Endothelial cell of umbilical vein (primary cell): Measurements from ENCODE around the gene INTS1. TPM values are rescaled to one million over a fixed set of nuclear protein-coding genes. Genes with fewer than 3 reads are reported as not detected.

Experiments used
- BruUV-seq: library from RNA; stranded (reverse); fragments of 400-500 nt; replicated peaks from 2 replicates; lab custom pipeline; 2021; lab: Mats Ljungman, UMichigan
- CTCF ChIA-PET: fragments of 300-600, 350-600 bp; sonication (Branson Sonifier 250); formaldehyde crosslinking; loops from one replicate; lab custom pipeline; 2021; ENCODE audit warnings: antibody characterized with exemption, inconsistent platforms; lab: Charles Lee
- POLR2A ChIA-PET: fragments of 300-600, 350-600 bp; sonication (Branson Sonifier 250); formaldehyde crosslinking; loops from one replicate; lab custom pipeline; 2021; ENCODE audit warnings: antibody characterized with exemption, inconsistent platforms; lab: Charles Lee
- DNase-seq: peaks from one replicate; pipeline ENCODE4 v3.0.0-alpha.2; 2011; ENCODE audit warnings: low read depth, low spot score
- FAIRE-seq: peaks from 2 replicates; lab custom pipeline; 2011; peaks lifted over from hg19 to GRCh38; lab: Jason Lieb, UNC
- H2AFZ ChIP-seq: 2 replicates; pipeline ENCODE4 v1.6.0; 2012; ENCODE audit warnings: low read depth, low read length, control low read depth, inconsistent platforms
- H3K27ac ChIP-seq: 2 replicates; pipeline ENCODE4 v1.5.1; 2011; ENCODE audit warnings: low read depth, mild to moderate bottlenecking, control low read depth, low read length, moderate library complexity; ENCODE audit not compliant: insufficient read depth
- H3K27me3 ChIP-seq, 2 experiments: 2 replicates each; pipeline versions ENCODE4 v1.6.0 to v1.6.1; 2011; ENCODE audit warnings: low read length in 2 of 2, mixed read lengths in 1 of 2; ENCODE audit not compliant: control insufficient read depth in 2 of 2, insufficient read depth in 2 of 2
- H3K36me3 ChIP-seq, 2 experiments: 2 replicates in 1 of 2; 3 replicates in 1 of 2; pipeline ENCODE4 v1.5.1; 2011; ENCODE audit warnings: low read length in 2 of 2, mild to moderate bottlenecking in 1 of 2, moderate library complexity in 1 of 2; ENCODE audit not compliant: control insufficient read depth in 2 of 2, insufficient read depth in 2 of 2; ENCODE audit errors: extremely low read depth in 1 of 2
- H3K4me1 ChIP-seq: 3 replicates; pipeline ENCODE4 v1.5.1; 2011; ENCODE audit warnings: mild to moderate bottlenecking, low read length; ENCODE audit not compliant: control insufficient read depth, insufficient read depth; ENCODE audit errors: extremely low read depth
- H3K4me2 ChIP-seq: 2 replicates; pipeline ENCODE4 v1.6.1; 2011; ENCODE audit warnings: low read length, control low read depth, mixed read lengths; ENCODE audit not compliant: insufficient read depth
- H3K4me3 ChIP-seq, 3 experiments: fragments of 200-600 bp in 1 of 3; sonication (generic), shearing (Covaris generic) in 1 of 3; replicated peaks in 1 of 3; 2 replicates each; pipeline ENCODE4 v1.5.1; 2011 to 2016; ENCODE audit warnings: control low read depth in 3 of 3, low read length in 3 of 3, mild to moderate bottlenecking in 2 of 3, inconsistent platforms in 1 of 3, low read depth in 1 of 3, moderate library complexity in 1 of 3; ENCODE audit not compliant: insufficient read depth in 1 of 3
- H3K79me2 ChIP-seq: 2 replicates; pipeline ENCODE4 v1.6.0; 2012; ENCODE audit warnings: low read length, inconsistent platforms; ENCODE audit not compliant: control insufficient read depth, insufficient read depth
- H3K9ac ChIP-seq: replicated peaks from 2 replicates; pipeline ENCODE3; 2011; ENCODE audit warnings: low read length, control low read depth; ENCODE audit not compliant: insufficient read depth; ENCODE audit errors: extremely low read depth
- H3K9me1 ChIP-seq: replicated peaks from 3 replicates; pipeline ENCODE4 v1.6.0; 2011; ENCODE audit warnings: mild to moderate bottlenecking, low read length; ENCODE audit not compliant: control insufficient read depth, insufficient read depth; ENCODE audit errors: extremely low read depth
- H3K9me3 ChIP-seq: replicated peaks from 2 replicates; pipeline ENCODE4 v1.5.1; 2012; ENCODE audit warnings: low read length, inconsistent platforms; ENCODE audit not compliant: control insufficient read depth, insufficient read depth
- H4K20me1 ChIP-seq: replicated peaks from 2 replicates; pipeline ENCODE3; 2011; ENCODE audit warnings: mild to moderate bottlenecking, low read length; ENCODE audit not compliant: control insufficient read depth, insufficient read depth; ENCODE audit errors: extremely low read depth
- EZH2 ChIP-seq: IDR thresholded peaks from 2 replicates; pipeline ENCODE4 v1.6.1; 2012; ENCODE audit warnings: borderline replicate concordance, low read depth, mild to moderate bottlenecking, moderate library complexity, low read length, inconsistent platforms; ENCODE audit not compliant: severe bottlenecking
- FOS ChIP-seq: IDR thresholded peaks from 2 replicates; pipeline ENCODE4 v1.6.1; 2011; ENCODE audit warnings: mild to moderate bottlenecking, low read length, moderate library complexity, borderline replicate concordance; ENCODE audit not compliant: insufficient read depth
- GATA2 ChIP-seq: IDR thresholded peaks from 2 replicates; pipeline ENCODE4 v1.7.0; 2011; ENCODE audit warnings: low read depth, mild to moderate bottlenecking, moderate library complexity, mixed read lengths, low read length; ENCODE audit not compliant: insufficient read length, insufficient read depth
- JUN ChIP-seq: IDR thresholded peaks from 2 replicates; pipeline ENCODE4 v1.6.1; 2011; ENCODE audit warnings: borderline replicate concordance, low read depth; ENCODE audit not compliant: insufficient read length, insufficient read depth
- MYC ChIP-seq: IDR thresholded peaks from one replicate; pipeline ENCODE4 v1.6.1; 2011; ENCODE audit warnings: mild to moderate bottlenecking, low read depth, low read length
- POLR2A ChIP-seq: IDR thresholded peaks from 2 replicates; pipeline ENCODE4 v1.6.1; 2012; ENCODE audit warnings: low read depth, mild to moderate bottlenecking, control low read depth, low read length
- POLR2AphosphoS5 ChIP-seq: IDR thresholded peaks from 2 replicates; pipeline ENCODE4 v1.6.1; 2012; ENCODE audit warnings: low read depth, mild to moderate bottlenecking, control low read depth, low read length, moderate library complexity; ENCODE audit not compliant: insufficient read depth
- dilution Hi-C: fragments of 300-500 bp; cut with MboI; formaldehyde crosslinking; loops from one replicate; pipeline ENCODE4 v1.15.0; 2019; ENCODE audit warnings: low sequenced_read_pairs; ENCODE audit not compliant: extremely low pct_ligation_motif_present
- intact Hi-C: fragments of 100-400 bp; cut with micrococcal nuclease; formaldehyde crosslinking; loops from one replicate; pipeline ENCODE4 v1.10.0; 2022
- polyA plus RNA-seq, 4 experiments: library from polyadenylated mRNA; depleted of rRNA in 3 of 4; stranded (reverse) in 3 of 4; unstranded in 1 of 4; fragments of >200 nt; gene quantifications; 2 replicates each; pipeline versions ENCODE4 v1.2.1 to v1.2.3, GENCODE V29; 2011 to 2012; ENCODE audit warnings: missing spikeins in 1 of 4
- total RNA-seq: library from RNA; stranded (reverse); gene quantifications from 2 replicates; pipeline ENCODE4 v1.2.3, GENCODE V29; 2021
- TF ChIP-seq, protein P1 (sequence below), 2 donors: IDR thresholded peaks; 1 replicate in 1 of 2; 2 replicates in 1 of 2; pipeline ENCODE4 v1.5.1; 2011; ENCODE audit warnings: low read length in 2 of 2, mild to moderate bottlenecking in 2 of 2, moderate library complexity in 2 of 2, control low read depth in 1 of 2, inconsistent platforms in 1 of 2, low read depth in 1 of 2; ENCODE audit not compliant: insufficient read depth in 1 of 2; ENCODE audit errors: extremely low read depth in 1 of 2
- TF ChIP-seq, protein P2 (sequence below): IDR thresholded peaks from 2 replicates; pipeline ENCODE4 v1.6.1; 2011; ENCODE audit not compliant: insufficient read depth, insufficient read length

The INTS1 gene
- total and polyA plus RNA-seq, 2 donors (not counting 3 experiments of a cell fraction or from before 2014, with no cell fraction given), result 57.8 to 116 TPM

- Histone ChIP-seq H3K27ac (no peak overlapping the region), H3K9me1 (no peaks in the 10 kb centered on the region), H3K4me1 (peaks cover 8% of the 10 kb centered on the region), H3K9me3 (no peaks in the 10 kb centered on the region), H3K79me2 (peaks cover 17% of the 10 kb centered on the region), H3K27me3 (no peaks in the 10 kb centered on the region), H3K4me3 (no peak overlapping the region), H3K36me3 (peaks cover 8 to 27% of the 10 kb centered on the region in 2 experiments), H2AFZ (no peak overlapping the region), H4K20me1 (no peaks in the 10 kb centered on the region), H3K4me2 (no peak overlapping the region), H3K9ac (no peak overlapping the region)
- BruUV-seq, result no TSS peak
- DNase-seq (no peak), FAIRE-seq (no peak)
- ChIA-PET POLR2A (no interaction called here), CTCF (interaction anchor here (0.9 to 1.1 kb wide), 2 partner anchors 9 to 13 kb away, joined by 3 to 4 read pairs; partner anchors contain the start of gene TMEM184A)
- intact Hi-C loops (no loop called here), dilution Hi-C loops (no loop called here)
- TF ChIP-seq POLR2A, result no peak
- TF ChIP-seq EZH2, result no peak
- TF ChIP-seq, protein P1, sequence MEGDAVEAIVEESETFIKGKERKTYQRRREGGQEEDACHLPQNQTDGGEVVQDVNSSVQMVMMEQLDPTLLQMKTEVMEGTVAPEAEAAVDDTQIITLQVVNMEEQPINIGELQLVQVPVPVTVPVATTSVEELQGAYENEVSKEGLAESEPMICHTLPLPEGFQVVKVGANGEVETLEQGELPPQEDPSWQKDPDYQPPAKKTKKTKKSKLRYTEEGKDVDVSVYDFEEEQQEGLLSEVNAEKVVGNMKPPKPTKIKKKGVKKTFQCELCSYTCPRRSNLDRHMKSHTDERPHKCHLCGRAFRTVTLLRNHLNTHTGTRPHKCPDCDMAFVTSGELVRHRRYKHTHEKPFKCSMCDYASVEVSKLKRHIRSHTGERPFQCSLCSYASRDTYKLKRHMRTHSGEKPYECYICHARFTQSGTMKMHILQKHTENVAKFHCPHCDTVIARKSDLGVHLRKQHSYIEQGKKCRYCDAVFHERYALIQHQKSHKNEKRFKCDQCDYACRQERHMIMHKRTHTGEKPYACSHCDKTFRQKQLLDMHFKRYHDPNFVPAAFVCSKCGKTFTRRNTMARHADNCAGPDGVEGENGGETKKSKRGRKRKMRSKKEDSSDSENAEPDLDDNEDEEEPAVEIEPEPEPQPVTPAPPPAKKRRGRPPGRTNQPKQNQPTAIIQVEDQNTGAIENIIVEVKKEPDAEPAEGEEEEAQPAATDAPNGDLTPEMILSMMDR (IDR thresholded peaks at IDR 0.05; ENCODE audit: extremely low read depth in 1 of 2, insufficient read depth in 1 of 2, low read depth in 1 of 2, low read length in 2 of 2), result no peak
- TF ChIP-seq, protein P2, sequence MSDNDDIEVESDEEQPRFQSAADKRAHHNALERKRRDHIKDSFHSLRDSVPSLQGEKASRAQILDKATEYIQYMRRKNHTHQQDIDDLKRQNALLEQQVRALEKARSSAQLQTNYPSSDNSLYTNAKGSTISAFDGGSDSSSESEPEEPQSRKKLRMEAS, result no peak
- no peak for TF ChIP-seq GATA2
- no peak for TF ChIP-seq MYC
- no peak for TF ChIP-seq JUN
- no peak for TF ChIP-seq POLR2AphosphoS5
- no peak for TF ChIP-seq FOS
These were observed 38.9 kb upstream of the INTS1 start for GRCh38 chr7:1542841-1543747.
